PC-3 (cell line): ENCODE measurements around the gene NTM. TPM values are rescaled to one million over a fixed set of nuclear protein-coding genes. Genes with fewer than 3 reads are reported as not detected.
A peak's percentile ranks its signal among the peaks of the same experiment; 100 is the strongest.

Experiments used
- ATAC-seq: fragments of 200-7000 bp; cut with Tn5 transposase; 2 replicates; pipeline ENCODE4 v1.9.1; 2020; ENCODE audit warnings: mild to moderate bottlenecking, moderate library complexity
- BruUV-seq: library from RNA; stranded (reverse); fragments of 400-500 nt; replicated peaks from 2 replicates; lab custom pipeline; 2021; lab: Mats Ljungman, UMichigan
- CTCF ChIA-PET: fragments of 300-600 bp; sonication (Branson Sonifier 250); formaldehyde crosslinking; loops from one replicate; lab custom pipeline; 2022; ENCODE audit warnings: antibody characterized with exemption; lab: Charles Lee
- POLR2A ChIA-PET: fragments of 300-600 bp; sonication (Branson Sonifier 250); formaldehyde crosslinking; loops from one replicate; lab custom pipeline; 2022; ENCODE audit warnings: antibody characterized with exemption; ENCODE audit not compliant: unreplicated experiment; lab: Charles Lee
- DNase-seq: peaks from one replicate; pipeline ENCODE4 v3.0.0-alpha.2; 2015
- H2AFZ ChIP-seq: fragments of 300-600 bp; sonication (generic); 2 replicates; pipeline ENCODE4 v1.6.0; 2016; ENCODE audit warnings: antibody characterized with exemption, low read length
- H3F3A ChIP-seq: fragments of 300-600 bp; sonication (generic); one replicate; pipeline ENCODE4 v1.6.0; 2017; ENCODE audit warnings: antibody characterized with exemption, low read length, control low read depth, mild to moderate bottlenecking; ENCODE audit not compliant: unreplicated experiment
- H3K27ac ChIP-seq: fragments of 300-600 bp; sonication (generic); 2 replicates; pipeline ENCODE4 v1.5.1; 2016; ENCODE audit warnings: mild to moderate bottlenecking, low read length
- H3K27me3 ChIP-seq: fragments of 300-600 bp; sonication (generic); 2 replicates; pipeline ENCODE4 v1.6.1; 2016; ENCODE audit warnings: low read length, mixed read lengths
- H3K36me3 ChIP-seq: fragments of 300-600 bp; sonication (generic); 2 replicates; pipeline ENCODE4 v1.6.1; 2016; ENCODE audit warnings: low read depth, mixed run types, low read length, mixed read lengths
- H3K4me1 ChIP-seq: fragments of 300-600 bp; sonication (generic); 2 replicates; pipeline ENCODE4 v1.5.1; 2016; ENCODE audit warnings: low read length; ENCODE audit not compliant: insufficient read depth
- H3K4me2 ChIP-seq: fragments of 300-600 bp; sonication (generic); 2 replicates; pipeline ENCODE4 v1.6.0; 2016; ENCODE audit warnings: low read length
- H3K4me3 ChIP-seq: fragments of 300-600 bp; sonication (generic); 2 replicates; pipeline ENCODE4 v1.5.1; 2016; ENCODE audit warnings: mild to moderate bottlenecking, low read length, mixed read lengths
- H3K79me2 ChIP-seq: fragments of 300-600 bp; sonication (generic); 2 replicates; pipeline ENCODE4 v1.6.1; 2017; ENCODE audit warnings: low read length, mixed read lengths
- H3K9ac ChIP-seq: fragments of 300-600 bp; sonication (generic); 2 replicates; pipeline ENCODE4 v1.6.0; 2016; ENCODE audit warnings: mild to moderate bottlenecking, low read length
- H3K9me2 ChIP-seq: fragments of 300-600 bp; sonication (generic); replicated peaks from 2 replicates; pipeline ENCODE4 v1.6.1; 2016; ENCODE audit warnings: mixed run types, low read length, mixed read lengths
- H3K9me3 ChIP-seq: fragments of 300-600 bp; sonication (generic); 2 replicates; pipeline ENCODE4 v1.6.1; 2016; ENCODE audit warnings: low read length, mixed read lengths
- H4K20me1 ChIP-seq: fragments of 300-600 bp; sonication (generic); 2 replicates; pipeline ENCODE4 v1.6.1; 2016; ENCODE audit warnings: low read length, mixed read lengths
- CTCF ChIP-seq: fragments of 300-600 bp; sonication (generic); conservative IDR thresholded peaks from 2 replicates; pipeline ENCODE4 v1.5.1; 2017; ENCODE audit warnings: antibody characterized with exemption, low read depth, mild to moderate bottlenecking, low read length
- EZH2 ChIP-seq: fragments of 300-600 bp; sonication (generic); IDR thresholded peaks from one replicate; pipeline ENCODE4 v1.6.1; 2017; ENCODE audit warnings: antibody characterized with exemption, mild to moderate bottlenecking, low read length; ENCODE audit not compliant: unreplicated experiment
- EZH2phosphoT487 ChIP-seq: fragments of 300-600 bp; sonication (generic); IDR thresholded peaks from 2 replicates; pipeline ENCODE4 v1.6.1; 2018; ENCODE audit warnings: mild to moderate bottlenecking, antibody characterized with exemption, low read length, borderline replicate concordance
- intact Hi-C: fragments of 100-400 bp; cut with micrococcal nuclease; formaldehyde crosslinking; loops from 2 replicates; pipeline ENCODE4 v1.9.0; 2023
- total RNA-seq: library from RNA; depleted of rRNA; stranded (reverse); fragments of >200 nt; gene quantifications from 2 replicates; pipeline ENCODE4 v1.2.3, GENCODE V29; 2014

NTM gene
- total RNA-seq, 1 experiment from 2014 or later: not detected

GRCh38 chr11:132158696-132159095, 788.3 kb downstream of the NTM start:
- no peak overlapping the region for H3K4me2 ChIP-seq

GRCh38 chr11:132161403-132162078, 791.1 kb downstream of the NTM start:
- BruUV-seq: no TSS peak
- H4K20me1 ChIP-seq: no peaks in the 10 kb centered on the region
- DNase-seq: no peak
- no peaks in the 10 kb centered on the region for H3K4me1 ChIP-seq
- H2AFZ ChIP-seq: no peak overlapping the region
- ChIA-PET POLR2A (interaction anchor here (0.6 kb wide), 1 partner anchor 294 kb away, joined by 11 read pairs; no protein-coding TSS in a partner anchor), CTCF (no interaction called here)
- no peak overlapping the region for H3K27ac ChIP-seq
- H3K9ac ChIP-seq: no peak overlapping the region
- intact Hi-C loops: no loop called here
- no peak for ATAC-seq
- no peaks in the 10 kb centered on the region for H3K9me2 ChIP-seq
- H3K27me3 ChIP-seq: 0 out of 2 replicates have a peak, but pooled peaks cover 3% of the 10 kb centered on the region
- peaks cover 6% of the 10 kb centered on the region; the same call in 1 of the 2 replicates for H3K9me3 ChIP-seq
- H3K4me3 ChIP-seq: no peak overlapping the region
- no peaks in the 10 kb centered on the region for H3K36me3 ChIP-seq
- TF ChIP-seq EZH2 (no peak), CTCF (no peak), EZH2phosphoT487 (no peak)
- H3F3A ChIP-seq: no peaks in the 10 kb centered on the region
- no peak overlapping the region for H3K4me2 ChIP-seq
- H3K79me2 ChIP-seq: no peaks in the 10 kb centered on the region

More at GRCh38 chr11:132158696-132159095, 788.3 kb downstream of the NTM start:
- no peak overlapping the region for H3K27ac ChIP-seq
- H3K9ac ChIP-seq: no peak overlapping the region
- H3K36me3 ChIP-seq: no peaks in the 10 kb centered on the region
- no peaks in the 10 kb centered on the region for H3K27me3 ChIP-seq
- H2AFZ ChIP-seq: no peak overlapping the region
- CTCF ChIA-PET: no interaction called here
- no peaks in the 10 kb centered on the region; the same call in 1 of the 2 replicates for H3K9me3 ChIP-seq
- POLR2A ChIA-PET: no interaction called here
- BruUV-seq: no TSS peak
- intact Hi-C loops: loop anchor here (1.0 to 5.0 kb wide), 2 partner anchors 31 to 46 kb away; no protein-coding TSS in a partner anchor
- H4K20me1 ChIP-seq: no peaks in the 10 kb centered on the region
- no peaks in the 10 kb centered on the region for H3K4me1 ChIP-seq
- no peaks in the 10 kb centered on the region for H3K9me2 ChIP-seq
- peak; percentile 66 for ATAC-seq
- no peaks in the 10 kb centered on the region for H3F3A ChIP-seq
- TF ChIP-seq EZH2: no peak
- no peak for TF ChIP-seq CTCF
- TF ChIP-seq EZH2phosphoT487: no peak
- DNase-seq: peak; percentile 35
- H3K79me2 ChIP-seq: no peaks in the 10 kb centered on the region
- no peak overlapping the region for H3K4me3 ChIP-seq
